ENCODE measurements around the gene CCNDBP1. TPM values are rescaled to one million over a fixed set of nuclear protein-coding genes. Genes with fewer than 3 reads are reported as not detected.

Gene CCNDBP1
- total RNA-seq, result 10 to 100 TPM; 44.9 to 87.2 (median 69.6) TPM

- peak within 1 kb of the TSS; percentile 76 to 86 (median 82) for H3K4me3 ChIP-seq
- peaks cover 37 to 66% (median 46%) of the 10 kb centered on the region in 4 donors for H3K4me1 ChIP-seq
- H3K27ac ChIP-seq (replicated peaks in 1 of 4), result peak within 1 kb of the TSS; percentile 82 to 94 (median 88)
- intact Hi-C loops (cut with DNase I), result loop anchor here (5.0 to 10.0 kb wide), 2 partner anchors 51 to 102 kb away; partner anchors contain the start of gene TMEM62
- TF ChIP-seq POLR2AphosphoS5 (IDR thresholded peaks at IDR 0.05), result peak; percentile 81 to 91
- TF ChIP-seq EP300 (IDR thresholded peaks at IDR 0.05), result no peak
- peak; percentile 26 to 32 (median 30) for TF ChIP-seq CTCF (IDR thresholded peaks at IDR 0.05)
- H3K36me3 ChIP-seq, result peaks cover 0 to 32% (median 10%) of the 10 kb centered on the region in 4 donors
- 2% methylated on average over 16 of the region's 69 CpGs for WGBS
- H3K27me3 ChIP-seq, result no peaks in the 10 kb centered on the region
- peak; percentile 97 for DNase-seq (ENCODE audit: extremely low spot score)
- no peaks in the 10 kb centered on the region for H3K9me3 ChIP-seq
Measured at GRCh38 chr15:43185157-43186002, at the start of gene CCNDBP1. Gene CCNDBP1, plus strand, starts transcription at chr15:43185403. Its CDS starts 96 bp downstream, at chr15:43185499.

GRCh38 chr15:43143203-43143941 is 41.8 kb upstream of the CCNDBP1 start:
- no peaks in the 10 kb centered on the region for H3K4me1 ChIP-seq
- no peak overlapping the region for H3K27ac ChIP-seq (replicated peaks in 1 of 4)
- intact Hi-C loops (cut with DNase I), result no loop called here
- H3K36me3 ChIP-seq, result peaks cover 37 to 71% (median 51%) of the 10 kb centered on the region in 4 donors
- no peaks in the 10 kb centered on the region for H3K9me3 ChIP-seq
- no peak for DNase-seq (ENCODE audit: extremely low spot score)
- no peak overlapping the region for H3K4me3 ChIP-seq
- 91% methylated on average over 4 of the region's 4 CpGs for WGBS
- TF ChIP-seq POLR2AphosphoS5 (IDR thresholded peaks at IDR 0.05) (no peak), EP300 (IDR thresholded peaks at IDR 0.05) (no peak), POLR2A (IDR thresholded peaks at IDR 0.05; ENCODE audit: low read depth) (no peak), CTCF (IDR thresholded peaks at IDR 0.05) (no peak)
- H3K27me3 ChIP-seq, result no peaks in the 10 kb centered on the region

- Histone ChIP-seq H3K4me1 (no peaks in the 10 kb centered on the region), H3K4me3 (no peak overlapping the region), H3K27me3 (no peaks in the 10 kb centered on the region), H3K27ac (replicated peaks in 1 of 4) (no peak overlapping the region), H3K36me3 (peaks cover 35 to 71% (median 50%) of the 10 kb centered on the region in 4 donors), H3K9me3 (no peaks in the 10 kb centered on the region)
- TF ChIP-seq POLR2A (IDR thresholded peaks at IDR 0.05; ENCODE audit: low read depth) (no peak), POLR2AphosphoS5 (IDR thresholded peaks at IDR 0.05) (no peak), CTCF (IDR thresholded peaks at IDR 0.05) (no peak), EP300 (IDR thresholded peaks at IDR 0.05) (no peak)
- intact Hi-C loops (cut with DNase I), result no loop called here
- no peak for DNase-seq (ENCODE audit: extremely low spot score)
Measured at GRCh38 chr15:43144512-43144911, 40.7 kb upstream of the CCNDBP1 start.

- TF ChIP-seq EP300 (IDR thresholded peaks at IDR 0.05) (no peak), POLR2A (IDR thresholded peaks at IDR 0.05; ENCODE audit: low read depth) (no peak), POLR2AphosphoS5 (IDR thresholded peaks at IDR 0.05) (no peak), CTCF (IDR thresholded peaks at IDR 0.05) (no peak)
- H3K4me3 ChIP-seq, result no peak overlapping the region
- 89% methylated on average over 5 of the region's 5 CpGs for WGBS
- no peaks in the 10 kb centered on the region for H3K4me1 ChIP-seq
- peaks cover 23 to 70% (median 43%) of the 10 kb centered on the region in 4 donors for H3K36me3 ChIP-seq
- H3K9me3 ChIP-seq, result no peaks in the 10 kb centered on the region
- no peak overlapping the region for H3K27ac ChIP-seq (replicated peaks in 1 of 4)
- DNase-seq (ENCODE audit: extremely low spot score), result no peak
- no peaks in the 10 kb centered on the region for H3K27me3 ChIP-seq
- intact Hi-C loops (cut with DNase I), result no loop called here
Measured at GRCh38 chr15:43146184-43146583, 39.0 kb upstream of the CCNDBP1 start.
